ENCODE measurements around the gene PLA2G4C. TPM values are rescaled to one million over a fixed set of nuclear protein-coding genes. Genes with fewer than 3 reads are reported as not detected.

The PLA2G4C gene
- total RNA-seq, 2 experiments from 2014 or later: 4.3 to 5.3 TPM

DNA sequence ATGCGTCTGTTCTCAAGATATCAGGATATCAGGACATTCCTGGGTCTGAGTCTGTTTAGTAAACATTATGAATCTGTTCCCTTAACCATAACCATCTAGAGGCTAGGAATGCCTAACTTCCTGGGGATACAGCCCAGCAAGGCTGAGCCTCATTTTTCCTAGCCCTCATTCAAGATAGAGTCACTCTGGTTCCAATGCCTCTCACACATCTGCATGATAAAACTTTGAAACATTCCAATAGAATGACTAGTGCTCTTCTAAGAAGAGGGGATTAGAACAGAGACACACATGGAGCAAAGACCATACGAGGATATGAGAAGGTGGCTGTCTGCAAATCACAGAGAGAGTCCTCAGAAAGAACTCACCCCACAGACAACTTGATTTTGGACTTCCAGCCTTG, 46.1 kb downstream of the PLA2G4C start:
- no peak overlapping the region for H3K4me3 Mint-ChIP-seq
- POLR2A ChIA-PET: no interaction called here
- no peaks in the 10 kb centered on the region for H3K9me3 Mint-ChIP-seq
- DNase-seq: no peak
- no peaks in the 10 kb centered on the region for H3K36me3 Mint-ChIP-seq (ENCODE audit: low read depth)
- H3K27me3 Mint-ChIP-seq: no peaks in the 10 kb centered on the region
- no peak overlapping the region for H3K27ac Mint-ChIP-seq
- no peaks in the 10 kb centered on the region for H3K4me1 Mint-ChIP-seq
- CTCF ChIA-PET: no interaction called here

GRCh38 chr19:48061401-48062344, 48.9 kb downstream of the PLA2G4C start:
- Mint-ChIP-seq H3K4me1 (no peaks in the 10 kb centered on the region), H3K36me3 (ENCODE audit: low read depth) (no peaks in the 10 kb centered on the region), H3K4me3 (no peak overlapping the region), H3K9me3 (no peaks in the 10 kb centered on the region), H3K27me3 (no peaks in the 10 kb centered on the region), H3K27ac (no peak overlapping the region)
- POLR2A ChIA-PET: no interaction called here
- no peak for DNase-seq
- CTCF ChIA-PET: interaction anchor here (0.8 to 1.6 kb wide), 2 partner anchors 13 kb away, joined by 3 to 4 read pairs; no protein-coding TSS in a partner anchor

GRCh38 chr19:48060381-48060780, 50.2 kb downstream of the PLA2G4C start:
- no peaks in the 10 kb centered on the region for H3K9me3 Mint-ChIP-seq
- H3K36me3 Mint-ChIP-seq (ENCODE audit: low read depth): no peaks in the 10 kb centered on the region
- ChIA-PET CTCF (no interaction called here), POLR2A (no interaction called here)
- DNase-seq: no peak
- no peak overlapping the region for H3K27ac Mint-ChIP-seq
- H3K4me1 Mint-ChIP-seq: no peaks in the 10 kb centered on the region
- H3K27me3 Mint-ChIP-seq: no peaks in the 10 kb centered on the region
- H3K4me3 Mint-ChIP-seq: no peak overlapping the region

GRCh38 chr19:48059331-48059730, 51.3 kb downstream of the PLA2G4C start:
- no peaks in the 10 kb centered on the region for H3K27me3 Mint-ChIP-seq
- H3K4me3 Mint-ChIP-seq: no peak overlapping the region
- DNase-seq: no peak
- H3K27ac Mint-ChIP-seq: no peak overlapping the region
- POLR2A ChIA-PET: no interaction called here
- H3K36me3 Mint-ChIP-seq (ENCODE audit: low read depth): no peaks in the 10 kb centered on the region
- H3K9me3 Mint-ChIP-seq: no peaks in the 10 kb centered on the region
- no peaks in the 10 kb centered on the region for H3K4me1 Mint-ChIP-seq
- CTCF ChIA-PET: no interaction called here

GRCh38 chr19:48053856-48054255, 56.8 kb downstream of the PLA2G4C start:
- no peak overlapping the region for H3K27ac Mint-ChIP-seq
- H3K27me3 Mint-ChIP-seq: no peaks in the 10 kb centered on the region
- DNase-seq: no peak
- H3K4me1 Mint-ChIP-seq: no peaks in the 10 kb centered on the region
- peaks cover 3% of the 10 kb centered on the region for H3K9me3 Mint-ChIP-seq
- H3K4me3 Mint-ChIP-seq: no peak overlapping the region
- CTCF ChIA-PET: interaction anchor here (0.6 kb wide), 1 partner anchor 182 kb away, joined by 4 read pairs; no protein-coding TSS in a partner anchor
- no peaks in the 10 kb centered on the region for H3K36me3 Mint-ChIP-seq (ENCODE audit: low read depth)
- POLR2A ChIA-PET: no interaction called here

GRCh38 chr19:48053076-48053475, 57.5 kb downstream of the PLA2G4C start:
- Mint-ChIP-seq H3K4me1 (no peaks in the 10 kb centered on the region), H3K27ac (no peak overlapping the region), H3K36me3 (ENCODE audit: low read depth) (no peaks in the 10 kb centered on the region), H3K4me3 (no peak overlapping the region), H3K27me3 (no peaks in the 10 kb centered on the region), H3K9me3 (peaks cover 3% of the 10 kb centered on the region)
- CTCF ChIA-PET: interaction anchor here (0.6 kb wide), 1 partner anchor 183 kb away, joined by 4 read pairs; no protein-coding TSS in a partner anchor
- POLR2A ChIA-PET: no interaction called here
- DNase-seq: no peak

DNA sequence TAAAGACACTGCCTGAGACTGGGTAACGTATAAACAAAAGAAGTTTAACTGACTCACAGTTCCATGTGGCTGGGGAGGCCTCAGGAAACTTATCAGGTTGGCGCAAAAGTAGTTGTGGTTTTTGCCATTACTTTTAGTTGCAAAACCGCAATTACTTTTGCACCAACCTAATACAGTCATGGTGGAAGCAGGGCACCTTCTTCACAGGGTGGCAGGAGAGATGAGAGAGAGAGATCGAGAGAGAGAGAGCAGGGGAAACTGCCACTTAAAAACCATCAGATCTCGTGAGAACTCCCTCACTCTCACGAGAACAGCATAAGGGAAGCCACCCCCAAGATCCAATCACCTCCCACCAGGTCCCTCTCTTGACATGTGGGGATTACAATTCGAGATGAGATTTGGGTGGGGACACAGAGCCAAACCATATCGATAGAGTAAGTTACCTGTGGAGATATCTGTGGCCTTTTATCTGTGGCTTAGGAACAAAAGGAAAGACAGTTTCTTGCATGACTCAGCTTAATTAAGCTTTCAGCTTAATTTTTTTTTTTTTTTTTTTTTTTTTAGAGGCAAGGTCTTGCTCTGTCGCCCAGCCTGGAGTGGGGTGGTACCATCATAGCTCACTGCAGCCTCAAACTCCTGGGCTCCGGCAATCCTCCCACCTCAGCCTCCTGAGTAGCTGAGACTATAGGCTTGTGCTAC, 59.1 kb downstream of the PLA2G4C start:
- POLR2A ChIA-PET: no interaction called here
- no peaks in the 10 kb centered on the region for H3K36me3 Mint-ChIP-seq (ENCODE audit: low read depth)
- no peak overlapping the region for H3K27ac Mint-ChIP-seq
- H3K4me1 Mint-ChIP-seq: no peaks in the 10 kb centered on the region
- peaks cover 3% of the 10 kb centered on the region for H3K9me3 Mint-ChIP-seq
- H3K27me3 Mint-ChIP-seq: no peaks in the 10 kb centered on the region
- CTCF ChIA-PET: interaction anchor here (0.6 kb wide), 1 partner anchor 1175 kb away, joined by 3 read pairs; no protein-coding TSS in a partner anchor
- DNase-seq: no peak
- no peak overlapping the region for H3K4me3 Mint-ChIP-seq

DNA sequence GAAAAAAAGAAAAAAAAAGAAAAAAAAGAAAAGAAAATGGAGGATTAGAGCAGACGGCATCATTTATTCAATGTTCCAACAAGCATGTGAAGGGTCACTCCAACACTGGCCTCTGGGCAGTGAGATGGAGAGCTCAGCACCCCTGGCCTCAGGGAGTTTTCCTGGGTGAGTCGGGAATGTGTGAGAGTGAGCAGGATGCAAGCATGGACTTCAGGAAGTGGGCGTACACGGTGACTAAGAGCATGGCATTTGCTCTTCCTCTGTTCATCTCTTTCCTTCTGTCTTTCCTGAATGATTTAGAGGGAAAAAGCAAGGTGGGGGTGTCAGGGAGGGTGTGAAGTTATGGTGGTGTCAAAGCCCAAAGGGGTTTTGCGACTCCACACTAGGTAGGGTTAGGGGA, 66.1 kb downstream of the PLA2G4C start:
- ChIA-PET POLR2A (no interaction called here), CTCF (no interaction called here)
- no peak overlapping the region for H3K4me3 Mint-ChIP-seq
- H3K27me3 Mint-ChIP-seq: peaks cover 4% of the 10 kb centered on the region
- no peak for DNase-seq
- H3K9me3 Mint-ChIP-seq: peaks cover 3% of the 10 kb centered on the region
- H3K4me1 Mint-ChIP-seq: no peaks in the 10 kb centered on the region
- no peaks in the 10 kb centered on the region for H3K36me3 Mint-ChIP-seq (ENCODE audit: low read depth)
- no peak overlapping the region for H3K27ac Mint-ChIP-seq

DNA sequence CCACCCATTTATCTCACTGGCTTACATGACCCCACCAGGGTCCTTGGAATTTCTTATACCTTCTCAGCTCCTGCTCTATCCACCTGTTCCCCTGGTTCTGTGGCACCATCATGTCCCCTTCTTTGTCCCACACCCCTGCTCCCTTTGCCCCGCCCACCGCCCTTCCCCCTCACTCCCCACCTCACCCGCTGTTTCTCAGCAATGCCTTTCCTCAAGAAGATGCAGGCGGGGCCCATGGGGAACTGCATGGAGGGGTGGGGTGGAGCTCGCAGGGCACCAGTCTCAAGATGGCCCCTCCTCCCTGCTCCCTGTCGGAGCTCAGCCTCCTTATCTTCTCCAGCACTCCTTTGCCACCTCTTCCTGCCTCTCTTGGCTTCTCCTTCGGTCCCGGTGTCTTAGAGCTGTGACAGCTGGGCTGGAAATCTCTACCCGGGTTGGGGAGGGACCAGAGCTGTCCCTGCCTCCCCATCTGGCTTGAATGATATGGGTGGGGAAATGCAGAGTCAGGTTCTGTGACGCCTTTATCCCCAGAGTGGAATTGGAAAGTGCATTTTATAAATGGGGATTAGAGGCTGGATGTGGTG, 66.8 kb downstream of the PLA2G4C start, which contains the start of gene CABP5:
CABP5 (minus strand) TSS at position 405 of the 584 bp plus-strand sequence; CDS start at position 248, 157 bp downstream.
- no peak for DNase-seq
- Mint-ChIP-seq H3K36me3 (ENCODE audit: low read depth) (no peaks in the 10 kb centered on the region), H3K27me3 (peaks cover 4% of the 10 kb centered on the region), H3K4me1 (no peaks in the 10 kb centered on the region), H3K9me3 (peaks cover 3% of the 10 kb centered on the region), H3K27ac (no peak within 1 kb of the TSS), H3K4me3 (no peak within 1 kb of the TSS)
- POLR2A ChIA-PET: no interaction called here
- CTCF ChIA-PET: no interaction called here

GRCh38 chr19:48041877-48042580, 68.6 kb downstream of the PLA2G4C start:
- Mint-ChIP-seq H3K4me3 (no peak overlapping the region), H3K27ac (no peak overlapping the region), H3K36me3 (ENCODE audit: low read depth) (no peaks in the 10 kb centered on the region), H3K9me3 (peaks cover 3% of the 10 kb centered on the region), H3K4me1 (no peaks in the 10 kb centered on the region), H3K27me3 (peaks cover 4% of the 10 kb centered on the region)
- POLR2A ChIA-PET: no interaction called here
- no peak for DNase-seq
- CTCF ChIA-PET: no interaction called here

- CTCF ChIA-PET: no interaction called here
- no peak overlapping the region for H3K27ac Mint-ChIP-seq
- no peaks in the 10 kb centered on the region for H3K4me1 Mint-ChIP-seq
- H3K9me3 Mint-ChIP-seq: no peaks in the 10 kb centered on the region
- POLR2A ChIA-PET: no interaction called here
- no peaks in the 10 kb centered on the region for H3K36me3 Mint-ChIP-seq (ENCODE audit: low read depth)
- no peak for DNase-seq
- no peak overlapping the region for H3K4me3 Mint-ChIP-seq
- H3K27me3 Mint-ChIP-seq: peaks cover 10% of the 10 kb centered on the region
These were observed 73.9 kb downstream of the PLA2G4C start for GRCh38 chr19:48036765-48037164.

GRCh38 chr19:48033604-48034003, 77.0 kb downstream of the PLA2G4C start:
- no peaks in the 10 kb centered on the region for H3K36me3 Mint-ChIP-seq (ENCODE audit: low read depth)
- POLR2A ChIA-PET: no interaction called here
- CTCF ChIA-PET: no interaction called here
- DNase-seq: no peak
- H3K27ac Mint-ChIP-seq: no peak overlapping the region
- H3K4me1 Mint-ChIP-seq: peaks cover 4% of the 10 kb centered on the region
- H3K4me3 Mint-ChIP-seq: no peak overlapping the region
- no peaks in the 10 kb centered on the region for H3K9me3 Mint-ChIP-seq
- H3K27me3 Mint-ChIP-seq: peaks cover 8% of the 10 kb centered on the region

GRCh38 chr19:48030073-48030472, 80.5 kb downstream of the PLA2G4C start:
- Mint-ChIP-seq H3K27ac (no peak overlapping the region), H3K4me1 (peaks cover 4% of the 10 kb centered on the region), H3K9me3 (no peaks in the 10 kb centered on the region), H3K36me3 (ENCODE audit: low read depth) (no peaks in the 10 kb centered on the region), H3K27me3 (peaks cover 13% of the 10 kb centered on the region), H3K4me3 (no peak overlapping the region)
- POLR2A ChIA-PET: no interaction called here
- DNase-seq: no peak
- CTCF ChIA-PET: no interaction called here
